ENCODE measurements around the gene CORO2B.

Gene CORO2B

GRCh38 chr15:68632101-68632500, 53.3 kb downstream of the CORO2B start:
- no peak overlapping the region for H3K4me3 ChIP-seq (ENCODE audit: low read depth, low read length)
- no peak for DNase-seq (ENCODE audit: low read depth)
- in situ Hi-C loops (cut with HindIII; ENCODE audit: low sequenced_read_pairs), result no loop called here
- TF ChIP-seq CTCF (IDR thresholded peaks at IDR 0.05; ENCODE audit: low read depth, low read length, missing control alignments), result no peak

GRCh38 chr15:68633231-68634121, 54.7 kb downstream of the CORO2B start:
- no peak for DNase-seq (ENCODE audit: low read depth)
- no peak for TF ChIP-seq CTCF (IDR thresholded peaks at IDR 0.05; ENCODE audit: low read depth, low read length, missing control alignments)
- in situ Hi-C loops (cut with HindIII; ENCODE audit: low sequenced_read_pairs), result no loop called here
- H3K4me3 ChIP-seq (ENCODE audit: low read depth, low read length), result no peak overlapping the region

GRCh38 chr15:68634122-68634482, 55.3 kb downstream of the CORO2B start:
- DNase-seq (ENCODE audit: low read depth), result no peak
- no peak for TF ChIP-seq CTCF (IDR thresholded peaks at IDR 0.05; ENCODE audit: low read depth, low read length, missing control alignments)
- in situ Hi-C loops (cut with HindIII; ENCODE audit: low sequenced_read_pairs), result no loop called here
- H3K4me3 ChIP-seq (ENCODE audit: low read depth, low read length), result no peak overlapping the region

GRCh38 chr15:68634531-68634930, 55.7 kb downstream of the CORO2B start:
- in situ Hi-C loops (cut with HindIII; ENCODE audit: low sequenced_read_pairs), result no loop called here
- no peak overlapping the region for H3K4me3 ChIP-seq (ENCODE audit: low read depth, low read length)
- TF ChIP-seq CTCF (IDR thresholded peaks at IDR 0.05; ENCODE audit: low read depth, low read length, missing control alignments), result no peak
- no peak for DNase-seq (ENCODE audit: low read depth)

- TF ChIP-seq CTCF (IDR thresholded peaks at IDR 0.05; ENCODE audit: low read depth, low read length, missing control alignments), result no peak
- no peak overlapping the region for H3K4me3 ChIP-seq (ENCODE audit: low read depth, low read length)
- DNase-seq (ENCODE audit: low read depth), result no peak
- in situ Hi-C loops (cut with HindIII; ENCODE audit: low sequenced_read_pairs), result no loop called here
Observed at GRCh38 chr15:68635141-68635540, 56.3 kb downstream of the CORO2B start.

- no peak overlapping the region for H3K4me3 ChIP-seq (ENCODE audit: low read depth, low read length)
- in situ Hi-C loops (cut with HindIII; ENCODE audit: low sequenced_read_pairs), result no loop called here
- DNase-seq (ENCODE audit: low read depth), result no peak
- TF ChIP-seq CTCF (IDR thresholded peaks at IDR 0.05; ENCODE audit: low read depth, low read length, missing control alignments), result no peak
Observed at GRCh38 chr15:68636256-68636655, 57.5 kb downstream of the CORO2B start.

All from astrocyte of the cerebellum (primary cell).